IMR-90 (cell line): ENCODE data around the gene ALAS1. TPM values are rescaled to one million over a fixed set of nuclear protein-coding genes. Genes with fewer than 3 reads are reported as not detected.

Source experiments
- ATAC-seq: fragments of 200-7000 bp; cut with Tn5 transposase; 2 replicates; pipeline ENCODE4 v1.9.1; 2020; ENCODE audit warnings: low read depth, mild to moderate bottlenecking, moderate library complexity
- BruUV-seq: library from RNA; stranded (reverse); fragments of 400-500 nt; replicated peaks from 2 replicates; lab custom pipeline; 2021; lab: Mats Ljungman, UMichigan
- CTCF ChIA-PET: fragments of 300-600 bp; formaldehyde crosslinking; extraction: SDS; loops from one replicate; lab custom pipeline; 2021; ENCODE audit warnings: antibody characterized with exemption; lab: Yijun Ruan, JAX
- POLR2A ChIA-PET: fragments of 300-600 bp; sonication (Branson Sonifier 250); formaldehyde crosslinking; loops from one replicate; lab custom pipeline; 2022; ENCODE audit warnings: antibody characterized with exemption; ENCODE audit not compliant: unreplicated experiment; lab: Charles Lee
- DNase-seq: peaks from one replicate; pipeline ENCODE4 v3.0.0; 2013
- H2AFZ ChIP-seq: replicated peaks from 2 replicates; pipeline ENCODE3; 2013; ENCODE audit warnings: low read length, mild to moderate bottlenecking; ENCODE audit not compliant: poor library complexity
- H2AK5ac ChIP-seq: 2 replicates; pipeline ENCODE4 v1.6.1; 2013; ENCODE audit warnings: low read depth, low read length, inconsistent platforms
- H2AK9ac ChIP-seq: replicated peaks from 2 replicates; pipeline ENCODE3; 2013; ENCODE audit warnings: mild to moderate bottlenecking, low read depth, low read length, moderate library complexity; ENCODE audit not compliant: poor library complexity
- H2BK120ac ChIP-seq: 2 replicates; pipeline ENCODE4 v1.6.1; 2013; ENCODE audit warnings: low read depth, low read length, inconsistent platforms
- H2BK15ac ChIP-seq: 3 replicates; pipeline ENCODE4 v1.6.1; 2013; ENCODE audit warnings: low read depth, low read length, inconsistent platforms
- H2BK20ac ChIP-seq: 2 replicates; pipeline ENCODE4 v1.6.1; 2013; ENCODE audit warnings: low read depth, mild to moderate bottlenecking, inconsistent platforms, low read length, moderate library complexity
- H2BK5ac ChIP-seq: 2 replicates; pipeline ENCODE4 v1.6.1; 2013; ENCODE audit warnings: mild to moderate bottlenecking, low read depth, low read length, inconsistent platforms; ENCODE audit not compliant: poor library complexity, severe bottlenecking
- H3K14ac ChIP-seq: replicated peaks from 2 replicates; pipeline ENCODE4 v1.6.1; 2013; ENCODE audit warnings: low read depth, low read length, inconsistent platforms
- H3K18ac ChIP-seq: 2 replicates; pipeline ENCODE4 v1.6.1; 2013; ENCODE audit warnings: low read depth, low read length, control low read depth
- H3K23ac ChIP-seq: 2 replicates; pipeline ENCODE4 v1.6.1; 2013; ENCODE audit warnings: low read depth, low read length, inconsistent platforms
- H3K27ac ChIP-seq: 2 replicates; pipeline ENCODE4 v1.5.1; 2013; ENCODE audit warnings: mild to moderate bottlenecking, control low read depth, low read length; ENCODE audit not compliant: insufficient read depth
- H3K27me3 ChIP-seq: 2 replicates; pipeline ENCODE4 v1.6.1; 2013; ENCODE audit warnings: low read length; ENCODE audit not compliant: control insufficient read depth, insufficient read depth
- H3K36me3 ChIP-seq: 2 replicates; pipeline ENCODE4 v1.6.1; 2013; ENCODE audit warnings: low read length, mixed read lengths; ENCODE audit not compliant: control insufficient read depth, insufficient read depth
- H3K4ac ChIP-seq: 2 replicates; pipeline ENCODE4 v1.6.1; 2013; ENCODE audit warnings: low read depth, low read length, inconsistent platforms
- H3K4me1 ChIP-seq: 2 replicates; pipeline ENCODE4 v1.6.1; 2013; ENCODE audit warnings: low read length, mixed read lengths; ENCODE audit not compliant: control insufficient read depth, insufficient read depth
- H3K4me2 ChIP-seq: 2 replicates; pipeline ENCODE4 v1.6.1; 2013; ENCODE audit warnings: low read depth, mild to moderate bottlenecking, control low read depth, low read length, moderate library complexity
- H3K4me3 ChIP-seq: 2 replicates; pipeline ENCODE4 v1.5.1; 2013; ENCODE audit warnings: low read depth, mild to moderate bottlenecking, control low read depth, low read length, moderate library complexity; ENCODE audit not compliant: insufficient read depth
- H3K56ac ChIP-seq: 2 replicates; pipeline ENCODE4 v1.6.1; 2013; ENCODE audit warnings: low read length, inconsistent platforms; ENCODE audit not compliant: insufficient read depth; ENCODE audit errors: extremely low read depth
- H3K79me1 ChIP-seq, 2 experiments: 2 replicates each; pipeline ENCODE4 v1.6.1; 2013; ENCODE audit warnings: low read length in 2 of 2, inconsistent platforms in 1 of 2, low read depth in 1 of 2
- H3K9ac ChIP-seq: 2 replicates; pipeline ENCODE4 v1.6.1; 2013; ENCODE audit warnings: low read depth, low read length, control low read depth
- H3K9me1 ChIP-seq: 2 replicates; pipeline ENCODE4 v1.6.1; 2013; ENCODE audit warnings: low read length, inconsistent platforms; ENCODE audit not compliant: insufficient read depth
- H3K9me3 ChIP-seq: 2 replicates; pipeline ENCODE4 v1.6.1; 2013; ENCODE audit warnings: low read length; ENCODE audit not compliant: control insufficient read depth, insufficient read depth
- H4K20me1 ChIP-seq: 2 replicates; pipeline ENCODE4 v1.6.1; 2013; ENCODE audit warnings: low read length, inconsistent platforms; ENCODE audit not compliant: insufficient read depth
- H4K5ac ChIP-seq: 2 replicates; pipeline ENCODE4 v1.6.1; 2013; ENCODE audit warnings: mild to moderate bottlenecking, low read depth, low read length, control low read depth
- H4K8ac ChIP-seq, 2 experiments: 2 replicates each; pipeline ENCODE4 v1.6.1; 2013; ENCODE audit warnings: low read depth in 2 of 2, low read length in 2 of 2, control low read depth in 1 of 2, inconsistent platforms in 1 of 2
- H4K91ac ChIP-seq: 2 replicates; pipeline ENCODE4 v1.6.1; 2013; ENCODE audit warnings: low read depth, low read length, inconsistent platforms; ENCODE audit not compliant: insufficient read depth
- BHLHE40 ChIP-seq: fragments of 150-350 bp; IDR thresholded peaks from 2 replicates; pipeline ENCODE4 v1.6.1; 2016; ENCODE audit warnings: mild to moderate bottlenecking, low read depth, low read length
- CEBPB ChIP-seq: IDR thresholded peaks from 2 replicates; pipeline ENCODE4 v1.6.1; 2012; ENCODE audit warnings: low read depth, low read length, improper control_type of control experiment
- CHD1 ChIP-seq: IDR thresholded peaks from 2 replicates; pipeline ENCODE4 v1.6.1; 2012; ENCODE audit warnings: low read depth, low read length, improper control_type of control experiment
- FOS ChIP-seq: fragments of 150-350 bp; IDR thresholded peaks from 2 replicates; pipeline ENCODE4 v1.6.1; 2016; ENCODE audit warnings: low read depth, low read length
- MAFK ChIP-seq: IDR thresholded peaks from 2 replicates; pipeline ENCODE4 v1.6.1; 2012; ENCODE audit warnings: low read depth, low read length, improper control_type of control experiment
- MXI1 ChIP-seq: IDR thresholded peaks from 2 replicates; pipeline ENCODE4 v1.6.1; 2012; ENCODE audit warnings: low read depth, mild to moderate bottlenecking, low read length, moderate library complexity, borderline replicate concordance
- NFE2L2 ChIP-seq: fragments of 150-350 bp; IDR thresholded peaks from 2 replicates; pipeline ENCODE4 v1.6.1; 2016; ENCODE audit warnings: low read depth, mild to moderate bottlenecking, low read length
- POLR2A ChIP-seq: IDR thresholded peaks from 2 replicates; pipeline ENCODE4 v1.6.1; 2012; ENCODE audit warnings: mild to moderate bottlenecking, low read depth, low read length
- RAD21 ChIP-seq: IDR thresholded peaks from 2 replicates; pipeline ENCODE4 v1.6.1; 2012; ENCODE audit warnings: low read length, improper control_type of control experiment
- RCOR1 ChIP-seq: IDR thresholded peaks from 2 replicates; pipeline ENCODE4 v1.6.1; 2012; ENCODE audit warnings: mild to moderate bottlenecking, low read length, improper control_type of control experiment; ENCODE audit not compliant: insufficient replicate concordance
- RFX5 ChIP-seq: IDR thresholded peaks from 2 replicates; pipeline ENCODE4 v1.8.0; 2012; ENCODE audit warnings: low read depth, mild to moderate bottlenecking, low read length, moderate library complexity
- SMC3 ChIP-seq: fragments of 150-350 bp; IDR thresholded peaks from 2 replicates; pipeline ENCODE4 v1.6.1; 2016; ENCODE audit warnings: low read depth, mild to moderate bottlenecking, antibody characterized with exemption, low read length, moderate library complexity
- WGBS, 2 experiments: methylation state at CpG; one replicate each; pipeline versions ENCODE4 v1.1.5 to v1.1.7; 2013; ENCODE audit warnings: missing lambda C conversion rate in 2 of 2; ENCODE audit not compliant: insufficient read length in 1 of 2; ENCODE audit errors: extremely low coverage in 2 of 2; 5-methylcytosine and 5-hydroxymethylcytosine counted together
- dilution Hi-C: fragments of 300-500 bp; cut with HindIII; formaldehyde crosslinking; loops from one replicate; pipeline ENCODE4 v1.14.3; 2018; ENCODE audit warnings: low sequenced_read_pairs; ENCODE audit not compliant: unreplicated experiment
- in situ Hi-C: fragments of 300-500 bp; cut with MboI; formaldehyde crosslinking; loops from 3 replicates; pipeline ENCODE4 v1.14.3; 2019; ENCODE audit warnings: low sequenced_read_pairs, inconsistent platforms, mixed read lengths
- intact Hi-C: fragments of 100-400 bp; cut with micrococcal nuclease; formaldehyde crosslinking; loops from 2 replicates; pipeline ENCODE4 v1.10.0; 2022
- polyA plus RNA-seq, 3 experiments: library from polyadenylated mRNA; depleted of rRNA; stranded (reverse); fragments of >200 nt; gene quantifications; 2 replicates each; pipeline ENCODE4 v1.2.3, GENCODE V29; 2012; ENCODE audit warnings: low replicate concordance in 1 of 3
- total RNA-seq: library from RNA; depleted of rRNA; stranded (reverse); fragments of >200 nt; gene quantifications from 2 replicates; pipeline ENCODE4 v1.2.3, GENCODE V29; 2012
- TF ChIP-seq, protein P1 (sequence below): fragments of 150-350 bp; IDR thresholded peaks from 2 replicates; pipeline ENCODE4 v1.6.1; 2016; ENCODE audit warnings: low read depth, mild to moderate bottlenecking, low read length, moderate library complexity, borderline replicate concordance
- TF ChIP-seq, protein P2 (sequence below): conservative IDR thresholded peaks from 2 replicates; pipeline ENCODE4 v1.5.1; 2012; ENCODE audit warnings: mild to moderate bottlenecking, low read depth, low read length, improper control_type of control experiment

The ALAS1 gene
- total and polyA plus RNA-seq, 2 of the 4 experiments (the other 2 are of a cell fraction): 32.8 to 47.2 TPM

DNA sequence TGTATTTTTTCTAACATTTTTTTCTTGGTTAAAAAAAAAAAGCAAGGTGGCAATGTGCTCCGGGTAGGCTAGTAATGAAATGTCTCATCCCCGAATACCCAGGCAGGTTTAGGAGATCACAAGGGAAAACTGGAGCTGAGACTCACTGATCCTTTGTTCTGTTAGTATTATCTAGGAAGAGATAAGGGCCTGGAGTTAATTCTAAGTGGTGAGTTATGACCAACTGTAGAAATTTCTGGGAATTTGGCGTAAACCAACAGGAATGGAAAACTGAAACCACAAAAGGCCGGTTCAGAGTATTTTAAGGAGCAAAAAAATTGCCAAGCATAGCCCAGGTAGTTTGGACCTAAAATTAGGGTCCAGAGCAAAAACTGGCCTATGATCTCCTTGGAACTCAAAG is 60.0 kb downstream of the ALAS1 start:
- intact Hi-C loops: no loop called here
- no peak overlapping the region for H2AK5ac ChIP-seq
- WGBS, 2 experiments: no CpG with 5 or more reads among the region's 4 CpGs
- no peak overlapping the region for H3K4me2 ChIP-seq
- H3K4me1 ChIP-seq: 0 out of 2 replicates have a peak, but pooled peaks cover 2% of the 10 kb centered on the region
- no peak overlapping the region for H2AFZ ChIP-seq
- H2BK5ac ChIP-seq: no peak overlapping the region
- H2BK120ac ChIP-seq: no peak overlapping the region
- no peak overlapping the region for H3K14ac ChIP-seq
- no peak overlapping the region for H3K56ac ChIP-seq
- in situ Hi-C loops: no loop called here
- no peaks in the 10 kb centered on the region for H3K27me3 ChIP-seq
- no peak overlapping the region for H3K27ac ChIP-seq
- no peak for DNase-seq
- no peak overlapping the region for H2AK9ac ChIP-seq
- H3K36me3 ChIP-seq: peaks cover 64% of the 10 kb centered on the region
- no peak overlapping the region for H3K9ac ChIP-seq
- H4K5ac ChIP-seq: no peak overlapping the region
- dilution Hi-C loops: no loop called here
- peaks cover 26% of the 10 kb centered on the region for H4K20me1 ChIP-seq
- no peak overlapping the region for H3K4me3 ChIP-seq
- H3K9me1 ChIP-seq: no peaks in the 10 kb centered on the region
- H3K9me3 ChIP-seq: no peaks in the 10 kb centered on the region
- peaks cover 20 to 66% of the 10 kb centered on the region in 2 experiments for H3K79me1 ChIP-seq
- no peak overlapping the region for H3K18ac ChIP-seq
- BruUV-seq: no TSS peak
- no peak overlapping the region for H3K23ac ChIP-seq
- TF ChIP-seq RFX5: no peak
- no peak for TF ChIP-seq RCOR1
- no peak for TF ChIP-seq MXI1
- TF ChIP-seq MAFK: no peak
- no peak for TF ChIP-seq RAD21
- no peak for TF ChIP-seq CHD1
- no peak for TF ChIP-seq CEBPB
- TF ChIP-seq FOS: no peak
- no peak for TF ChIP-seq POLR2A
- TF ChIP-seq, protein P1, sequence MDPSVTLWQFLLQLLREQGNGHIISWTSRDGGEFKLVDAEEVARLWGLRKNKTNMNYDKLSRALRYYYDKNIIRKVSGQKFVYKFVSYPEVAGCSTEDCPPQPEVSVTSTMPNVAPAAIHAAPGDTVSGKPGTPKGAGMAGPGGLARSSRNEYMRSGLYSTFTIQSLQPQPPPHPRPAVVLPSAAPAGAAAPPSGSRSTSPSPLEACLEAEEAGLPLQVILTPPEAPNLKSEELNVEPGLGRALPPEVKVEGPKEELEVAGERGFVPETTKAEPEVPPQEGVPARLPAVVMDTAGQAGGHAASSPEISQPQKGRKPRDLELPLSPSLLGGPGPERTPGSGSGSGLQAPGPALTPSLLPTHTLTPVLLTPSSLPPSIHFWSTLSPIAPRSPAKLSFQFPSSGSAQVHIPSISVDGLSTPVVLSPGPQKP: no peak
- TF ChIP-seq BHLHE40: no peak
- no peak for TF ChIP-seq SMC3
- TF ChIP-seq, protein P2, sequence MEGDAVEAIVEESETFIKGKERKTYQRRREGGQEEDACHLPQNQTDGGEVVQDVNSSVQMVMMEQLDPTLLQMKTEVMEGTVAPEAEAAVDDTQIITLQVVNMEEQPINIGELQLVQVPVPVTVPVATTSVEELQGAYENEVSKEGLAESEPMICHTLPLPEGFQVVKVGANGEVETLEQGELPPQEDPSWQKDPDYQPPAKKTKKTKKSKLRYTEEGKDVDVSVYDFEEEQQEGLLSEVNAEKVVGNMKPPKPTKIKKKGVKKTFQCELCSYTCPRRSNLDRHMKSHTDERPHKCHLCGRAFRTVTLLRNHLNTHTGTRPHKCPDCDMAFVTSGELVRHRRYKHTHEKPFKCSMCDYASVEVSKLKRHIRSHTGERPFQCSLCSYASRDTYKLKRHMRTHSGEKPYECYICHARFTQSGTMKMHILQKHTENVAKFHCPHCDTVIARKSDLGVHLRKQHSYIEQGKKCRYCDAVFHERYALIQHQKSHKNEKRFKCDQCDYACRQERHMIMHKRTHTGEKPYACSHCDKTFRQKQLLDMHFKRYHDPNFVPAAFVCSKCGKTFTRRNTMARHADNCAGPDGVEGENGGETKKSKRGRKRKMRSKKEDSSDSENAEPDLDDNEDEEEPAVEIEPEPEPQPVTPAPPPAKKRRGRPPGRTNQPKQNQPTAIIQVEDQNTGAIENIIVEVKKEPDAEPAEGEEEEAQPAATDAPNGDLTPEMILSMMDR: no peak
- TF ChIP-seq NFE2L2: no peak
- ChIA-PET CTCF (interaction anchor here (0.6 to 1.3 kb wide), 2 partner anchors 12 to 26 kb away, joined by 3 to 14 read pairs; partner anchors contain the start of gene PPM1M), POLR2A (no interaction called here)
- no peak for ATAC-seq
- no peak overlapping the region for H2BK20ac ChIP-seq
- no peak overlapping the region for H4K8ac ChIP-seq
- no peak overlapping the region for H2BK15ac ChIP-seq
- H3K4ac ChIP-seq: no peak overlapping the region
- no peak overlapping the region for H4K91ac ChIP-seq
